ENCODE data around the gene IDNK.

DNA sequence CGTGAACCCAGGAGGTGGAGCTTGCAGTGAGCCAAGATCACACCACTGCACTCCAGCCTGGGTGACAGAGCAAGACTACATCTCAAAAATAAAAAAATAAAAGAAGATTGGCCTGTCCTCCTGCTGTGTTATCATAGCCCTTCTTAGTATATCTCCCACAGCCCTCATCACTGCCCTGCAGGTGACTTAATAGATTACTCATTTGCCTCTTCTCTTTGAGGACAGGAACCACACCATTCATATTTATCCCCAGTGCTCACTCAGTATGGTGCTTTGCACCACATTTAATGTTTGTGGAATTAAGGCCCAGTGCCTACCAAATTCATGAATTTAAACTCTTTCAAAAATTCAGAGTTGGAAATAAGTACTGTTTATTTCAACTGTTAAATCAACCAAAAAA lies 10.3 kb downstream of the IDNK start:
- TF ChIP-seq EZH2 (IDR thresholded peaks at IDR 0.05; ENCODE audit: low read length) = no peak
- TF ChIP-seq, protein P1, sequence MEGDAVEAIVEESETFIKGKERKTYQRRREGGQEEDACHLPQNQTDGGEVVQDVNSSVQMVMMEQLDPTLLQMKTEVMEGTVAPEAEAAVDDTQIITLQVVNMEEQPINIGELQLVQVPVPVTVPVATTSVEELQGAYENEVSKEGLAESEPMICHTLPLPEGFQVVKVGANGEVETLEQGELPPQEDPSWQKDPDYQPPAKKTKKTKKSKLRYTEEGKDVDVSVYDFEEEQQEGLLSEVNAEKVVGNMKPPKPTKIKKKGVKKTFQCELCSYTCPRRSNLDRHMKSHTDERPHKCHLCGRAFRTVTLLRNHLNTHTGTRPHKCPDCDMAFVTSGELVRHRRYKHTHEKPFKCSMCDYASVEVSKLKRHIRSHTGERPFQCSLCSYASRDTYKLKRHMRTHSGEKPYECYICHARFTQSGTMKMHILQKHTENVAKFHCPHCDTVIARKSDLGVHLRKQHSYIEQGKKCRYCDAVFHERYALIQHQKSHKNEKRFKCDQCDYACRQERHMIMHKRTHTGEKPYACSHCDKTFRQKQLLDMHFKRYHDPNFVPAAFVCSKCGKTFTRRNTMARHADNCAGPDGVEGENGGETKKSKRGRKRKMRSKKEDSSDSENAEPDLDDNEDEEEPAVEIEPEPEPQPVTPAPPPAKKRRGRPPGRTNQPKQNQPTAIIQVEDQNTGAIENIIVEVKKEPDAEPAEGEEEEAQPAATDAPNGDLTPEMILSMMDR (optimal IDR thresholded peaks at IDR 0.05 in 1 of 3, IDR thresholded peaks at IDR 0.05 in 1 of 3, conservative IDR thresholded peaks at IDR 0.05 in 1 of 3; ENCODE audit: extremely low read depth in 1 of 3, insufficient read depth in 2 of 3, low read length in 3 of 3) = no peak

Data from keratinocyte (primary cell).